Trophoblast cell (in vitro differentiated cells and primary cell): ENCODE results near the gene RHEB.

Source experiments
- DNase-seq, 2 donors: peaks; one replicate each; pipeline ENCODE4 v3.0.0-alpha.2; 2016
- H2AFZ ChIP-seq: 2 replicates; pipeline ENCODE4 v1.6.1; 2013; ENCODE audit warnings: low read length, moderate library complexity, mild to moderate bottlenecking; ENCODE audit not compliant: insufficient read depth, poor library complexity
- H2AK5ac ChIP-seq: 2 replicates; pipeline ENCODE4 v1.6.1; 2013; ENCODE audit warnings: mild to moderate bottlenecking, low read length
- H2BK120ac ChIP-seq: 2 replicates; pipeline ENCODE4 v1.6.1; 2013; ENCODE audit warnings: low read length, mild to moderate bottlenecking, moderate library complexity; ENCODE audit not compliant: insufficient read depth, poor library complexity
- H2BK12ac ChIP-seq: 2 replicates; pipeline ENCODE4 v1.6.1; 2013; ENCODE audit warnings: mild to moderate bottlenecking, low read length, moderate library complexity
- H2BK5ac ChIP-seq: 2 replicates; pipeline ENCODE4 v1.6.1; 2013; ENCODE audit warnings: low read length, low read depth, moderate library complexity, mild to moderate bottlenecking; ENCODE audit not compliant: poor library complexity
- H3K14ac ChIP-seq: 2 replicates; pipeline ENCODE4 v1.6.1; 2013; ENCODE audit warnings: mild to moderate bottlenecking, low read length
- H3K18ac ChIP-seq: 2 replicates; pipeline ENCODE4 v1.6.1; 2013; ENCODE audit warnings: mild to moderate bottlenecking, low read length
- H3K23ac ChIP-seq: 2 replicates; pipeline ENCODE4 v1.6.1; 2013; ENCODE audit warnings: low read length
- H3K27ac ChIP-seq: 2 replicates; pipeline ENCODE4 v1.5.1; 2013; ENCODE audit warnings: low read depth, mild to moderate bottlenecking, inconsistent platforms, low read length, moderate library complexity
- H3K27me3 ChIP-seq: 2 replicates; pipeline ENCODE4 v1.6.1; 2013; ENCODE audit warnings: inconsistent platforms, mild to moderate bottlenecking, low read length, moderate library complexity; ENCODE audit not compliant: insufficient read depth
- H3K36me3 ChIP-seq, 2 experiments: 1 replicate in 1 of 2; 2 replicates in 1 of 2; pipeline ENCODE4 v1.6.1; 2013; ENCODE audit warnings: low read length in 2 of 2, mild to moderate bottlenecking in 2 of 2, moderate library complexity in 1 of 2; ENCODE audit not compliant: insufficient read depth in 2 of 2, control insufficient read depth in 1 of 2
- H3K4ac ChIP-seq: 2 replicates; pipeline ENCODE4 v1.6.1; 2013; ENCODE audit warnings: low read depth, mild to moderate bottlenecking, low read length, moderate library complexity
- H3K4me1 ChIP-seq, 2 experiments: 1 replicate in 1 of 2; 2 replicates in 1 of 2; pipeline ENCODE4 v1.6.1; 2013; ENCODE audit warnings: low read length in 2 of 2, mild to moderate bottlenecking in 2 of 2, moderate library complexity in 1 of 2; ENCODE audit not compliant: insufficient read depth in 2 of 2, control insufficient read depth in 1 of 2
- H3K4me2 ChIP-seq: 2 replicates; pipeline ENCODE4 v1.6.1; 2013; ENCODE audit warnings: inconsistent platforms, mild to moderate bottlenecking, low read length, moderate library complexity
- H3K4me3 ChIP-seq: 2 replicates; pipeline ENCODE4 v1.5.1; 2013; ENCODE audit warnings: mild to moderate bottlenecking, low read depth, low read length, inconsistent platforms
- H3K79me1 ChIP-seq: one replicate; pipeline ENCODE4 v1.6.1; 2013; ENCODE audit warnings: low read length
- H3K79me2 ChIP-seq: 2 replicates; pipeline ENCODE4 v1.6.1; 2013; ENCODE audit warnings: low read length, mild to moderate bottlenecking; ENCODE audit not compliant: control insufficient read depth, insufficient read depth, poor library complexity
- H3K9ac ChIP-seq: 2 replicates; pipeline ENCODE4 v1.6.1; 2013; ENCODE audit warnings: mild to moderate bottlenecking, low read length
- H3K9me3 ChIP-seq: 2 replicates; pipeline ENCODE4 v1.6.1; 2013; ENCODE audit warnings: low read depth, mild to moderate bottlenecking, control low read depth, inconsistent platforms, low read length; ENCODE audit not compliant: insufficient read depth
- H4K12ac ChIP-seq: 2 replicates; pipeline ENCODE4 v1.6.1; 2013; ENCODE audit warnings: low read depth, mild to moderate bottlenecking, low read length, moderate library complexity
- H4K8ac ChIP-seq: 2 replicates; pipeline ENCODE4 v1.6.1; 2013; ENCODE audit warnings: low read depth, mild to moderate bottlenecking, low read length, moderate library complexity
- H4K91ac ChIP-seq: one replicate; pipeline ENCODE4 v1.6.1; 2013; ENCODE audit warnings: low read depth, mild to moderate bottlenecking, low read length, moderate library complexity
- WGBS: extraction: QIAGEN DNeasy Blood & Tissue Kit; methylation state at CpG from one replicate; pipeline ENCODE4 v1.1.7; 2013; ENCODE audit warnings: missing lambda C conversion rate; ENCODE audit not compliant: insufficient read length, insufficient coverage; ENCODE audit errors: extremely low coverage; 5-methylcytosine and 5-hydroxymethylcytosine counted together

Gene RHEB

DNA sequence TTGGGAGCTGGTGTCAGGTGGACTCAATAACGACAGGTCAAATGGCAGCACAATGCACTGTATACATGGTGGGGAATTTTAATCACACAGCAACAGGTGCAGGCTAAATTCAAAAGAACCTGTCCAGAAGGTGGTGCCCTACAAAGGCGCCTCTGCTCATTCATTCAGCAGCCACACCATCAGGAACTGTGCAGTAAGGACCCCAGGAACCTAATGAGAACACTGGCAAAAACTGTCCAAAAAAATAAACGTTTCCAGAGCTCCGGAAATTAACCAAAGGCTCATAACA lies 57.8 kb downstream of the RHEB start:
- no peak for DNase-seq
- Histone ChIP-seq H3K4me2 (no peak overlapping the region), H3K27me3 (no peaks in the 10 kb centered on the region), H4K8ac (no peak overlapping the region), H3K4me1 (peaks cover 12 to 20% of the 10 kb centered on the region in 2 experiments), H3K9me3 (peaks cover 3% of the 10 kb centered on the region), H2BK5ac (no peak overlapping the region), H4K91ac (no peak overlapping the region), H3K18ac (no peak overlapping the region), H3K36me3 (peaks cover 14 to 19% of the 10 kb centered on the region in 2 experiments), H2BK12ac (no peak overlapping the region), H3K79me1 (no peaks in the 10 kb centered on the region), H2BK120ac (no peak overlapping the region), H2AK5ac (no peak overlapping the region), H3K27ac (no peak overlapping the region), H2AFZ (no peak overlapping the region), H3K14ac (no peak overlapping the region), H3K4ac (no peak overlapping the region), H3K23ac (no peak overlapping the region), H3K9ac (no peak overlapping the region), H3K79me2 (no peaks in the 10 kb centered on the region), H4K12ac (no peak overlapping the region), H3K4me3 (no peak overlapping the region)
- WGBS: no CpG with 5 or more reads among the region's 4 CpGs

DNA sequence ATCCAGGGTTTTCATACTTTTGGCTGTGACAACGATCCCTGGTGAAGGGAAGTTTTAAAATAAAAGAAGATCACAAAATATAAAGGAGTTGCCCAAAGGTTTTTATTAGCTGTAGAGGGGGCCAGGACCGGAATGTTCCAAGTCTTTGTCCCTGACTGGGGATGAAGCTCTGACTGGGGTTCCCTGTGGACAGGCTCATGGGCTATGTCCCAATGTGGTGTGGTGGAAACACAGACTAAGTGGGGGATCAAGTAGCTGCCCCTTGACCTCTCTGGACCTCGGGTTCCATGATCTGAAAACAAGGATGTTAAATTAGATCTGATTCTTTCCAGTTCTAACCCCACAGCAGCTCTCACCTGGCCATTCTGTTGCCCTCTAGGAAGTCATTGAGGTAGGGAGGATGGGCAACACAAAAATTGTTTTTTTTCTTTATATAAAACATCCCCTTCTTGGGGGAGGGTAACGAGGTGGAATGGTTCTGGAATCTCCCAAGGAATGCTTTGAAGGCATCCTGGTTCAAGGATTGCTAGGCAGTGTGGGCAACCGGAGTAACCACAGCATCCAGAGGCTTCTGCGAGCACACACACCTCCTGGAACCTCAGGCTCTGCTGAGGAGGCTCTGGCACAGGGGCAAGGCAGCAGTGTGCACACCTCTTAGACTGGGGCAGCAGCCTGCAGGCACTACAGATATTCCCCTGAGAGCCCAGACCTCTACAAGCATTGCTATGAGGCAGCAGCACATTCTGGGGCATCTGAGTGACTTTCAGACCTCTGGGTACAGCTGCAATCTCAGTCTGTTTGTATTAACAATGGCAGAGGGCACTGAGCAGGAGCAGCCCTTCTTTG lies 58.4 kb downstream of the RHEB start:
- H3K79me1 ChIP-seq: no peaks in the 10 kb centered on the region
- H3K14ac ChIP-seq: no peak overlapping the region
- no peaks in the 10 kb centered on the region for H3K79me2 ChIP-seq
- H3K4ac ChIP-seq: no peak overlapping the region
- H2BK12ac ChIP-seq: no peak overlapping the region
- WGBS: no CpG with 5 or more reads among the region's 6 CpGs
- no peak overlapping the region for H2BK120ac ChIP-seq
- H2AK5ac ChIP-seq: no peak overlapping the region
- H2AFZ ChIP-seq: no peak overlapping the region
- H4K91ac ChIP-seq: no peak overlapping the region
- H3K9ac ChIP-seq: no peak overlapping the region
- H3K4me1 ChIP-seq: peaks cover 12 to 20% of the 10 kb centered on the region in 2 experiments
- no peak overlapping the region for H3K27ac ChIP-seq
- H3K9me3 ChIP-seq: peaks cover 3% of the 10 kb centered on the region
- no peak overlapping the region for H4K12ac ChIP-seq
- no peak overlapping the region for H4K8ac ChIP-seq
- H3K4me2 ChIP-seq: no peak overlapping the region
- H3K27me3 ChIP-seq: no peaks in the 10 kb centered on the region
- no peak for DNase-seq
- peaks cover 13 to 17% of the 10 kb centered on the region in 2 experiments for H3K36me3 ChIP-seq
- H3K18ac ChIP-seq: no peak overlapping the region
- H2BK5ac ChIP-seq: no peak overlapping the region
- H3K4me3 ChIP-seq: no peak overlapping the region
- H3K23ac ChIP-seq: no peak overlapping the region

DNA sequence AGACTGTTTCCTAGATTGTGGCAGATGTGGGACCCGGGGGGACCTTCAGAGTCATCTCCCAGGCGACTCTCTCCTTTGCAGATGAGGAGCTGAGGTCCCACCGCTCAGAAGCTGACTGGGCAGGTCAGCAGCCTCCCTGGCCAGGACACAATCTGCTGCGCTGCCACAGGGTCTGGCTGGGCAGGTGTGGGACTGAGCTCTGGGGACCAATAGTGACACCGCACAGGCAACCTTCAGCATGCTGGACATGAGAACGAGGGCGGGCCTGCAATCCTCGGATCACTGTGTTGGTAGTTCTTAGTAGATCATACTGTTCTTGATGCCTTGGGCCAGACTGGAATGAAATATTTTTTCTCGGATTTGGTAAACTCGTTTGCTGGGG lies 59.2 kb downstream of the RHEB start:
- Histone ChIP-seq H3K4me1 (peaks cover 12 to 20% of the 10 kb centered on the region in 2 experiments), H2BK5ac (no peak overlapping the region), H3K4ac (no peak overlapping the region), H2BK120ac (no peak overlapping the region), H4K8ac (no peak overlapping the region), H4K12ac (no peak overlapping the region), H3K4me2 (peak overlapping the region; percentile 46), H3K14ac (no peak overlapping the region), H3K9me3 (peaks cover 3% of the 10 kb centered on the region), H2AFZ (no peak overlapping the region), H3K9ac (no peak overlapping the region), H3K4me3 (no peak overlapping the region), H2AK5ac (no peak overlapping the region), H3K23ac (no peak overlapping the region), H3K27me3 (no peaks in the 10 kb centered on the region), H3K18ac (no peak overlapping the region), H3K36me3 (peaks cover 9 to 11% of the 10 kb centered on the region in 2 experiments), H2BK12ac (peak overlapping the region; percentile 21), H4K91ac (no peak overlapping the region), H3K79me1 (no peaks in the 10 kb centered on the region), H3K27ac (peak overlapping the region; percentile 39), H3K79me2 (no peaks in the 10 kb centered on the region)
- no CpG with 5 or more reads among the region's 10 CpGs for WGBS
- DNase-seq: peak in 1 of 2 donors; percentile 27

DNA sequence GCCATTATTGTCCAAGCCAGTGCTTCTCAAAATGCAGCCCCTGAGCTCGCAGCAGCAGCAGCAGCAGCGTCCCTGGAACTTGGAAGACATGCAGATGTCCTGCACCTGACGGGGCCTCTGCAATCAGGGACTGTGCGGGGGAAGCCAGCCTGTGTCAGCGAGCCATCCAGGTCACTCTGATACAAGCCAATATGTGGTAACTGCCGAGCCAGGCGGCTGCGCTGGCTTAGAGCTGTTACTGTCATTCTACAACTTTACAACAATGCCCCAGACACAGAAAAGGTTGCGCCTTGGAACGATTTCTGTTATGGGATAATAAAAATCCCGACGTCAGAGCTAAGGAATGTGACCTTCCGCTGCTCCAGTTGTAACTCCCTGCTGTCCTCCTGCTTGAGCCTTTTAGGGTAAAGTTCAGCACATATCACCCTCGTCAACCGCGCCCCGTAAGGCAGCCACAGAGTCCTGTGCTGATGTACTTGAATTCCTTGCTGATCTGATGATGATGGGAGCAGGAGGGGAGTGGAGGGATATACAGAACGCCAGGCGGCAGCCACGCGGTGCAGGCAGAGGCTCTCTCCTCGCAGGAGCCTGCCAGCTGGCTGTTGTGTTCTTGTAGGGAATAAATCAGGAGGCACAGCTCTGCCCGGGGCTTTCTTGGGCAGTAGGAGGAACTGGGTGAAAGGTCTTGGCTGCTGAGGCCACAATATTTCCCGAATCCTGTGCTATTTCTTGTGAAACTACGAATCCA lies 59.8 kb downstream of the RHEB start:
- no peak overlapping the region for H2BK120ac ChIP-seq
- H3K4me3 ChIP-seq: no peak overlapping the region
- peak overlapping the region; percentile 39 for H3K27ac ChIP-seq
- no peaks in the 10 kb centered on the region for H3K79me1 ChIP-seq
- H3K4me1 ChIP-seq: peaks cover 12 to 20% of the 10 kb centered on the region in 2 experiments
- no peak overlapping the region for H3K18ac ChIP-seq
- H3K79me2 ChIP-seq: no peaks in the 10 kb centered on the region
- peaks cover 5 to 6% of the 10 kb centered on the region in 2 experiments for H3K36me3 ChIP-seq
- no peak overlapping the region for H2AK5ac ChIP-seq
- no peak overlapping the region for H3K4ac ChIP-seq
- no CpG with 5 or more reads among the region's 25 CpGs for whole genome bisulfite sequencing
- peak overlapping the region; percentile 46 for H3K4me2 ChIP-seq
- no peaks in the 10 kb centered on the region for H3K27me3 ChIP-seq
- no peak overlapping the region for H3K9ac ChIP-seq
- no peak overlapping the region for H2BK12ac ChIP-seq
- H2BK5ac ChIP-seq: no peak overlapping the region
- DNase-seq: peak; percentile 50 to 65
- H4K8ac ChIP-seq: no peak overlapping the region
- H4K12ac ChIP-seq: no peak overlapping the region
- no peak overlapping the region for H3K23ac ChIP-seq
- no peak overlapping the region for H3K14ac ChIP-seq
- H4K91ac ChIP-seq: no peak overlapping the region
- H3K9me3 ChIP-seq: peaks cover 3% of the 10 kb centered on the region
- H2AFZ ChIP-seq: no peak overlapping the region
